GM12878 (cell line): ENCODE data around the gene BAX. TPM values are rescaled to one million over a fixed set of nuclear protein-coding genes. Genes with fewer than 3 reads are reported as not detected.

Experiments
- ATAC-seq: fragments of 200-7000 bp; cut with Tn5 transposase; 3 replicates; pipeline ENCODE4 v1.9.1; 2020; ENCODE audit warnings: mild to moderate bottlenecking, moderate library complexity
- BruUV-seq: library from RNA; stranded (reverse); fragments of 400-500 nt; replicated peaks from 2 replicates; lab custom pipeline; 2021; lab: Mats Ljungman, UMichigan
- CTCF ChIA-PET: fragments of 300-600 bp; sonication (Branson Sonifier 250); formaldehyde crosslinking; extraction: SDS; loops from one replicate; lab custom pipeline; 2021; ENCODE audit warnings: inconsistent platforms; lab: Yijun Ruan, JAX
- POLR2A ChIA-PET: fragments of 350-600 bp; formaldehyde crosslinking; extraction: SDS; loops from one replicate; lab custom pipeline; 2021; ENCODE audit warnings: inconsistent platforms; lab: Charles Lee
- RAD21 ChIA-PET: fragments of 300-600 bp; sonication (Branson Sonifier 250); formaldehyde crosslinking; loops from one replicate; lab custom pipeline; 2023; ENCODE audit warnings: antibody characterized with exemption; ENCODE audit not compliant: unreplicated experiment; lab: Charles Lee
- SMC1A ChIA-PET: fragments of 300-600 bp; sonication (Branson Sonifier 250); formaldehyde crosslinking; loops from one replicate; lab custom pipeline; 2023; ENCODE audit not compliant: unreplicated experiment, uncharacterized antibody; lab: Charles Lee
- DNase-seq: peaks from one replicate; pipeline ENCODE4 v3.0.0-alpha.2; 2011; ENCODE audit warnings: low read depth, low spot score
- FAIRE-seq: peaks from 3 replicates; lab custom pipeline; 2011; peaks lifted over from hg19 to GRCh38; lab: Jason Lieb, UNC
- H2AFZ ChIP-seq: 2 replicates; pipeline ENCODE4 v1.6.0; 2011; ENCODE audit warnings: low read depth, low read length, control low read depth; ENCODE audit not compliant: control insufficient read depth
- H3K27ac ChIP-seq: 2 replicates; pipeline ENCODE4 v1.5.1; 2011; ENCODE audit warnings: control low read depth; ENCODE audit not compliant: control insufficient read depth, insufficient read depth
- H3K27me3 ChIP-seq, 2 experiments: replicated peaks in 1 of 2; 2 replicates each; pipeline versions ENCODE4 v1.6.0 to v1.6.1; 2011; ENCODE audit warnings: low read length in 1 of 2; ENCODE audit not compliant: control insufficient read depth in 2 of 2, insufficient read depth in 2 of 2
- H3K36me3 ChIP-seq, 2 experiments: 2 replicates each; pipeline ENCODE4 v1.5.1; 2011; ENCODE audit warnings: low read length in 1 of 2; ENCODE audit not compliant: control insufficient read depth in 2 of 2, insufficient read depth in 2 of 2
- H3K4me1 ChIP-seq: 2 replicates; pipeline ENCODE4 v1.6.1; 2011; ENCODE audit warnings: mild to moderate bottlenecking, low read length, moderate library complexity, mixed read lengths; ENCODE audit not compliant: control insufficient read depth, insufficient read depth
- H3K4me2 ChIP-seq: 2 replicates; pipeline ENCODE4 v1.6.0; 2011; ENCODE audit warnings: control low read depth; ENCODE audit not compliant: control insufficient read depth, insufficient read depth
- H3K4me3 ChIP-seq: fragments of 200-600 bp; sonication (generic); 2 replicates; pipeline ENCODE4 v1.5.1; 2016
- H3K79me2 ChIP-seq: 2 replicates; pipeline ENCODE4 v1.6.0; 2011; ENCODE audit warnings: low read length; ENCODE audit not compliant: control insufficient read depth, insufficient read depth
- H3K9ac ChIP-seq: 2 replicates; pipeline ENCODE4 v1.8.0; 2011; ENCODE audit warnings: low read length, control low read depth, mixed read lengths; ENCODE audit not compliant: control insufficient read depth, insufficient read depth
- H3K9me3 ChIP-seq: replicated peaks from 3 replicates; pipeline ENCODE4 v1.5.1; 2011; ENCODE audit warnings: mild to moderate bottlenecking, low read length; ENCODE audit not compliant: control insufficient read depth, insufficient read depth
- H4K20me1 ChIP-seq: 2 replicates; pipeline ENCODE4 v1.6.0; 2011; ENCODE audit not compliant: control insufficient read depth, insufficient read depth
- BMI1 ChIP-seq: fragments of 450-650 bp; IDR thresholded peaks from 2 replicates; pipeline ENCODE4 v1.6.1; 2016; ENCODE audit warnings: mild to moderate bottlenecking, moderate library complexity, borderline replicate concordance
- ETV6 ChIP-seq, 2 experiments: fragments of 450-650 bp in 1 of 2; IDR thresholded peaks in 1 of 2; conservative IDR thresholded peaks in 1 of 2; 2 replicates each; pipeline ENCODE4 v1.6.1; 2014; ENCODE audit warnings: antibody characterized with exemption in 1 of 2, borderline replicate concordance in 1 of 2, low read depth in 1 of 2, mild to moderate bottlenecking in 1 of 2, moderate library complexity in 1 of 2
- IRF5 ChIP-seq: fragments of 450-650 bp; IDR thresholded peaks from 2 replicates; pipeline ENCODE4 v1.6.1; 2017; ENCODE audit warnings: borderline replicate concordance
- NFXL1 ChIP-seq: fragments of 450-650 bp; IDR thresholded peaks from 2 replicates; pipeline ENCODE4 v1.6.1; 2017; ENCODE audit warnings: antibody characterized with exemption, mild to moderate bottlenecking, borderline replicate concordance
- NFYA ChIP-seq: IDR thresholded peaks from 2 replicates; pipeline ENCODE4 v1.6.1; 2011; ENCODE audit warnings: low read depth, mild to moderate bottlenecking, low read length, improper control_type of control experiment, borderline replicate concordance
- WGBS: methylation state at CpG from one replicate; pipeline ENCODE4 v1.1.6; 2016; ENCODE audit warnings: low lambda C conversion rate; ENCODE audit not compliant: insufficient replicate concordance, insufficient coverage; ENCODE audit errors: missing lambda C conversion rate; 5-methylcytosine and 5-hydroxymethylcytosine counted together
- in situ Hi-C: fragments of 300-500 bp; cut with MboI; formaldehyde crosslinking; loops from 9 replicates; pipeline ENCODE4 v1.14.3; 2018; ENCODE audit warnings: mixed read lengths
- intact Hi-C: fragments of 100-400 bp; cut with micrococcal nuclease; formaldehyde crosslinking; loops from one replicate; pipeline ENCODE4 v1.14.2; 2022; ENCODE audit not compliant: unreplicated experiment
- polyA plus RNA-seq, 11 experiments: library from polyadenylated mRNA; depleted of rRNA in 4 of 11; unstranded in 6 of 11; stranded (reverse) in 5 of 11; fragments of >200 nt; fragmentation: Nextera tagmentation in 4 of 11; fragmentation: Illumina TruSeq in 1 of 11; extraction: Ambion mirVana in 4 of 11; extraction: Trizol in 1 of 11; gene quantifications; 1 replicate in 1 of 11; 2 replicates in 10 of 11; pipeline versions ENCODE4 v1.2.1 to v1.2.3, GENCODE V29; 2011 to 2016; ENCODE audit warnings: inconsistent platforms in 2 of 11, missing spikeins in 2 of 11, low read depth in 1 of 11
- total RNA-seq, 4 experiments: library from RNA; depleted of rRNA in 3 of 4; stranded (reverse); fragments of >200 nt in 3 of 4; fragmentation: Illumina TruSeq in 1 of 4; extraction: Trizol in 1 of 4; gene quantifications; 2 replicates each; pipeline versions ENCODE4 v1.2.1 to v1.2.3, GENCODE V29; 2013 to 2021
- TF ChIP-seq, protein P1 (sequence below): fragments of 450-650 bp; IDR thresholded peaks from 2 replicates; pipeline ENCODE4 v1.6.1; 2017; ENCODE audit warnings: mild to moderate bottlenecking, moderate library complexity

The BAX gene
- total and polyA plus RNA-seq, 10 of the 15 experiments (the other 5 are each of a cell fraction or from before 2014, with no cell fraction given): 7.2 to 221 (median 137) TPM

GRCh38 chr19:48950830-48951519 is 3.7 kb upstream of the BAX start:
- H3K36me3 ChIP-seq: no peaks in the 10 kb centered on the region
- H3K4me2 ChIP-seq: no peak overlapping the region
- intact Hi-C loops: no loop called here
- no peak overlapping the region for H3K9ac ChIP-seq
- H3K9me3 ChIP-seq: peaks cover 10% of the 10 kb centered on the region; the same call in 1 of the 3 replicates
- ATAC-seq (no peak), DNase-seq (no peak), FAIRE-seq (no peak)
- peaks cover 5% of the 10 kb centered on the region; the same call in 1 of the 2 replicates for H3K4me1 ChIP-seq
- H3K4me3 ChIP-seq: no peak overlapping the region
- no peak overlapping the region for H3K27ac ChIP-seq
- in situ Hi-C loops: no loop called here
- no peak overlapping the region for H2AFZ ChIP-seq
- TF ChIP-seq ETV6 (conservative IDR thresholded peaks at IDR 0.05 in 1 of 2, IDR thresholded peaks at IDR 0.05 in 1 of 2; ENCODE audit: borderline replicate concordance in 1 of 2, low read depth in 1 of 2): no peak
- ChIA-PET CTCF (interaction anchor here (1.1 to 2.5 kb wide), 3 partner anchors 19 to 108 kb away, joined by 3 to 8 read pairs (median 5); partner anchors contain the start of genes GYS1 and RUVBL2), RAD21 (interaction anchor here (0.7 kb wide), 1 partner anchor 617 kb away, joined by 3 read pairs; no protein-coding TSS in a partner anchor), POLR2A (interaction anchor here (0.5 to 2.1 kb wide), 3 partner anchors 11 to 49 kb away, joined by 3 to 5 read pairs (median 4); partner anchors contain the start of genes GYS1 and RUVBL2), SMC1A (interaction anchor here (1.0 to 1.3 kb wide), 2 partner anchors 18 to 93 kb away, joined by 3 to 4 read pairs; no protein-coding TSS in a partner anchor)
- BruUV-seq: no TSS peak
- WGBS: 53% methylated on average over 9 of the region's 9 CpGs
- no peaks in the 10 kb centered on the region for H3K27me3 ChIP-seq
- H4K20me1 ChIP-seq: no peaks in the 10 kb centered on the region
- peaks cover 13% of the 10 kb centered on the region for H3K79me2 ChIP-seq

- no peaks in the 10 kb centered on the region for H4K20me1 ChIP-seq
- WGBS: 91% methylated on average over 4 of the region's 4 CpGs
- FAIRE-seq (no peak), DNase-seq (no peak), ATAC-seq (no peak)
- H3K4me2 ChIP-seq: no peak overlapping the region
- H2AFZ ChIP-seq: no peak overlapping the region
- peaks cover 23% of the 10 kb centered on the region for H3K79me2 ChIP-seq
- no peaks in the 10 kb centered on the region; a peak in 1 of 4 replicates for H3K36me3 ChIP-seq
- H3K4me1 ChIP-seq: peaks cover 5% of the 10 kb centered on the region; the same call in 1 of the 2 replicates
- no TSS peak for BruUV-seq
- intact Hi-C loops (no loop called here), in situ Hi-C loops (no loop called here)
- ChIA-PET CTCF (interaction anchor here (0.5 to 2.5 kb wide), 8 partner anchors 17 to 117 kb away, joined by 3 to 8 read pairs (median 4); partner anchors contain the start of genes DHDH, GYS1, HSD17B14 and PPP1R15A), POLR2A (interaction anchor here (2.1 to 3.1 kb wide), 3 partner anchors 9 to 53 kb away, joined by 9 to 15 read pairs (median 13); partner anchors contain the start of genes GYS1, NUCB1 and RUVBL2), SMC1A (interaction anchor here (0.7 to 3.1 kb wide), 9 partner anchors 9 to 116 kb away, joined by 3 to 14 read pairs (median 4); no protein-coding TSS in a partner anchor), RAD21 (interaction anchor here (0.6 to 1.5 kb wide), 2 partner anchors 9 to 79 kb away, joined by 3 to 4 read pairs; no protein-coding TSS in a partner anchor)
- H3K27me3 ChIP-seq: no peaks in the 10 kb centered on the region
- H3K9me3 ChIP-seq: no peaks in the 10 kb centered on the region; the same call in 2 of the 3 replicates
- H3K4me3 ChIP-seq: no peak overlapping the region
- H3K9ac ChIP-seq: no peak overlapping the region
- H3K27ac ChIP-seq: no peak overlapping the region
- TF ChIP-seq NFYA (no peak), BMI1 (no peak), IRF5 (no peak), NFXL1 (no peak)
- TF ChIP-seq, protein P1, sequence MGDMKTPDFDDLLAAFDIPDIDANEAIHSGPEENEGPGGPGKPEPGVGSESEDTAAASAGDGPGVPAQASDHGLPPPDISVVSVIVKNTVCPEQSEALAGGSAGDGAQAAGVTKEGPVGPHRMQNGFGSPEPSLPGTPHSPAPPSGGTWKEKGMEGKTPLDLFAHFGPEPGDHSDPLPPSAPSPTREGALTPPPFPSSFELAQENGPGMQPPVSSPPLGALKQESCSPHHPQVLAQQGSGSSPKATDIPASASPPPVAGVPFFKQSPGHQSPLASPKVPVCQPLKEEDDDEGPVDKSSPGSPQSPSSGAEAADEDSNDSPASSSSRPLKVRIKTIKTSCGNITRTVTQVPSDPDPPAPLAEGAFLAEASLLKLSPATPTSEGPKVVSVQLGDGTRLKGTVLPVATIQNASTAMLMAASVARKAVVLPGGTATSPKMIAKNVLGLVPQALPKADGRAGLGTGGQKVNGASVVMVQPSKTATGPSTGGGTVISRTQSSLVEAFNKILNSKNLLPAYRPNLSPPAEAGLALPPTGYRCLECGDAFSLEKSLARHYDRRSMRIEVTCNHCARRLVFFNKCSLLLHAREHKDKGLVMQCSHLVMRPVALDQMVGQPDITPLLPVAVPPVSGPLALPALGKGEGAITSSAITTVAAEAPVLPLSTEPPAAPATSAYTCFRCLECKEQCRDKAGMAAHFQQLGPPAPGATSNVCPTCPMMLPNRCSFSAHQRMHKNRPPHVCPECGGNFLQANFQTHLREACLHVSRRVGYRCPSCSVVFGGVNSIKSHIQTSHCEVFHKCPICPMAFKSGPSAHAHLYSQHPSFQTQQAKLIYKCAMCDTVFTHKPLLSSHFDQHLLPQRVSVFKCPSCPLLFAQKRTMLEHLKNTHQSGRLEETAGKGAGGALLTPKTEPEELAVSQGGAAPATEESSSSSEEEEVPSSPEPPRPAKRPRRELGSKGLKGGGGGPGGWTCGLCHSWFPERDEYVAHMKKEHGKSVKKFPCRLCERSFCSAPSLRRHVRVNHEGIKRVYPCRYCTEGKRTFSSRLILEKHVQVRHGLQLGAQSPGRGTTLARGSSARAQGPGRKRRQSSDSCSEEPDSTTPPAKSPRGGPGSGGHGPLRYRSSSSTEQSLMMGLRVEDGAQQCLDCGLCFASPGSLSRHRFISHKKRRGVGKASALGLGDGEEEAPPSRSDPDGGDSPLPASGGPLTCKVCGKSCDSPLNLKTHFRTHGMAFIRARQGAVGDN: no peak
Observed at GRCh38 chr19:48953141-48953540, 1.5 kb upstream of the BAX start.
